Vagina (tissue), 2 donors: ENCODE data around the gene MRTO4.

Experiments used
- POLR2A ChIP-seq, 2 donors: fragments of 450-650 bp; IDR thresholded peaks; one replicate each; pipeline ENCODE4 v1.6.1; 2017; ENCODE audit warnings: antibody characterized with exemption in 2 of 2, mild to moderate bottlenecking in 2 of 2, moderate library complexity in 2 of 2
- POLR2AphosphoS5 ChIP-seq, 2 donors: sonication (generic); formaldehyde crosslinking; IDR thresholded peaks; one replicate each; pipeline ENCODE4 v1.9.0; 2017; ENCODE audit warnings: antibody characterized with exemption in 2 of 2, mild to moderate bottlenecking in 2 of 2, low read depth in 1 of 2; ENCODE audit not compliant: insufficient read depth in 1 of 2
- TF ChIP-seq, protein P1 (sequence below), 3 experiments: fragments of 450-650 bp in 2 of 3; fragments of 200-600 bp in 1 of 3; sonication (generic) in 1 of 3; IDR thresholded peaks; one replicate each; pipeline ENCODE4 v1.5.1; 2017 to 2019; ENCODE audit warnings: antibody characterized with exemption in 3 of 3, mild to moderate bottlenecking in 2 of 3, moderate library complexity in 2 of 3

DNA sequence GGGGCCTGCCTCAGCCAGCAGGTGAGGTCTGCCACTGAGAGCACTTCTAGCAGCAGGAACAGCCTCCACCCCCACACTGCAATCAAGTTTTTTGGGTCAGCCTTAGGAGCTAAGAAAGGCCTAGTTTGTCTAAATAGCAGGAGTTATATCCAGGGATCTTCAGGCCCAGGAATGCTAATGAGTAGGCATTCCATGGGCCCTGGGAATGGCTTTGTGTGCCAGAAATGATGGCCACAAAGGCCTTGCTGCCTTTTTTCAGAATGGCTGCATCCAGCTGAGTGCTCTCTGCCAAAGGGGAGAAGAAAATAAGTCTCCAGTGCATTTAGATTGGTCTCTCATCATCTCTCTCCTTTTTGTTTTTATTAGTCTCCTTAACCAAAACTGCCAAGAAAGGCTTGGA lies 2.8 kb downstream of the MRTO4 start:
- TF ChIP-seq POLR2A (IDR thresholded peaks at IDR 0.05) (no peak), POLR2AphosphoS5 (IDR thresholded peaks at IDR 0.05; ENCODE audit: insufficient read depth in 1 of 2, low read depth in 1 of 2) (no peak)
- TF ChIP-seq, protein P1, sequence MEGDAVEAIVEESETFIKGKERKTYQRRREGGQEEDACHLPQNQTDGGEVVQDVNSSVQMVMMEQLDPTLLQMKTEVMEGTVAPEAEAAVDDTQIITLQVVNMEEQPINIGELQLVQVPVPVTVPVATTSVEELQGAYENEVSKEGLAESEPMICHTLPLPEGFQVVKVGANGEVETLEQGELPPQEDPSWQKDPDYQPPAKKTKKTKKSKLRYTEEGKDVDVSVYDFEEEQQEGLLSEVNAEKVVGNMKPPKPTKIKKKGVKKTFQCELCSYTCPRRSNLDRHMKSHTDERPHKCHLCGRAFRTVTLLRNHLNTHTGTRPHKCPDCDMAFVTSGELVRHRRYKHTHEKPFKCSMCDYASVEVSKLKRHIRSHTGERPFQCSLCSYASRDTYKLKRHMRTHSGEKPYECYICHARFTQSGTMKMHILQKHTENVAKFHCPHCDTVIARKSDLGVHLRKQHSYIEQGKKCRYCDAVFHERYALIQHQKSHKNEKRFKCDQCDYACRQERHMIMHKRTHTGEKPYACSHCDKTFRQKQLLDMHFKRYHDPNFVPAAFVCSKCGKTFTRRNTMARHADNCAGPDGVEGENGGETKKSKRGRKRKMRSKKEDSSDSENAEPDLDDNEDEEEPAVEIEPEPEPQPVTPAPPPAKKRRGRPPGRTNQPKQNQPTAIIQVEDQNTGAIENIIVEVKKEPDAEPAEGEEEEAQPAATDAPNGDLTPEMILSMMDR (IDR thresholded peaks at IDR 0.05), result no peak
